WTC11 (cell line): ENCODE data around the gene ST3GAL5. TPM values are rescaled to one million over a fixed set of nuclear protein-coding genes. Genes with fewer than 3 reads are reported as not detected.
"Not testable (repeated sequence)": the region's sequence is repeated elsewhere in the genome, so short reads cannot be mapped to it uniquely, and the experiment has no call there.

Source experiments
- ATAC-seq: fragments of 200-7000 bp; cut with Tn5 transposase; 2 replicates; pipeline ENCODE4 v1.10.0; 2021; ENCODE audit warnings: mild to moderate bottlenecking, moderate library complexity
- CTCF ChIA-PET: fragments of 300-600 bp; sonication (Branson Sonifier 250); formaldehyde crosslinking; loops from one replicate; lab custom pipeline; 2021; ENCODE audit warnings: antibody characterized with exemption; lab: Charles Lee
- POLR2A ChIA-PET: fragments of 350-600 bp; sonication (Branson Sonifier 250); formaldehyde crosslinking; loops from one replicate; lab custom pipeline; 2021; ENCODE audit warnings: antibody characterized with exemption; lab: Charles Lee
- DNase-seq: peaks from one replicate; pipeline ENCODE4 v3.0.0; 2021; ENCODE audit warnings: low spot score
- H3K27ac Mint-ChIP-seq: 2 replicates; pipeline ENCODE4 v1.8.0; 2021; ENCODE audit warnings: mixed read lengths
- H3K27me3 Mint-ChIP-seq: 2 replicates; pipeline ENCODE4 v1.8.0; 2021; ENCODE audit warnings: low read depth, mild to moderate bottlenecking, moderate library complexity, mixed read lengths
- H3K36me3 Mint-ChIP-seq: 2 replicates; pipeline ENCODE4 v1.8.0; 2021; ENCODE audit warnings: mixed read lengths
- H3K4me1 Mint-ChIP-seq: 2 replicates; pipeline ENCODE4 v1.8.0; 2022; ENCODE audit warnings: mixed read lengths
- H3K4me3 Mint-ChIP-seq: 2 replicates; pipeline ENCODE4 v1.8.0; 2021; ENCODE audit warnings: mild to moderate bottlenecking, moderate library complexity, mixed read lengths
- H3K9me3 Mint-ChIP-seq: 2 replicates; pipeline ENCODE4 v1.8.0; 2021; ENCODE audit warnings: mixed read lengths
- AFF4 ChIP-seq: sonication (generic); formaldehyde crosslinking; IDR thresholded peaks from 2 replicates; pipeline ENCODE4 v1.8.1; 2023; ENCODE audit warnings: mild to moderate bottlenecking, missing genetic modification reagents, borderline replicate concordance
- ATF1 ChIP-seq: sonication (generic); formaldehyde crosslinking; IDR thresholded peaks from 2 replicates; pipeline ENCODE4 v1.8.1; 2023; ENCODE audit warnings: mild to moderate bottlenecking, moderate library complexity, missing genetic modification reagents
- CBFB ChIP-seq: sonication (generic); formaldehyde crosslinking; IDR thresholded peaks from 2 replicates; pipeline ENCODE4 v1.8.1; 2022; ENCODE audit warnings: mild to moderate bottlenecking, low read depth, missing genetic modification reagents
- FOXP1 ChIP-seq: sonication (generic); formaldehyde crosslinking; IDR thresholded peaks from 2 replicates; pipeline ENCODE4 v1.8.0; 2022; ENCODE audit warnings: missing genetic modification reagents, mild to moderate bottlenecking, moderate library complexity, borderline replicate concordance
- JAZF1 ChIP-seq: fragments of 250-450 bp; sonication (Bioruptor Pico); IDR thresholded peaks from 2 replicates; pipeline ENCODE4 v1.9.0; 2021; ENCODE audit warnings: moderate library complexity, mild to moderate bottlenecking, inconsistent platforms
- PREB ChIP-seq: sonication (generic); formaldehyde crosslinking; IDR thresholded peaks from 2 replicates; pipeline ENCODE4 v1.8.1; 2022; ENCODE audit warnings: mild to moderate bottlenecking, missing genetic modification reagents, moderate library complexity, borderline replicate concordance
- RELA ChIP-seq: sonication (generic); formaldehyde crosslinking; IDR thresholded peaks from 2 replicates; pipeline ENCODE4 v1.8.1; 2022; ENCODE audit warnings: missing genetic modification reagents, mild to moderate bottlenecking, borderline replicate concordance
- SP1 ChIP-seq: sonication (generic); formaldehyde crosslinking; conservative IDR thresholded peaks from 2 replicates; pipeline ENCODE4 v1.8.1; 2022; ENCODE audit warnings: missing genetic modification reagents
- total RNA-seq: library from RNA; stranded (reverse); gene quantifications from 3 replicates; pipeline ENCODE4 v1.2.3, GENCODE V29; 2021
- TF ChIP-seq, protein P1 (sequence below): sonication (generic); formaldehyde crosslinking; IDR thresholded peaks from 2 replicates; pipeline ENCODE4 v1.8.1; 2023; ENCODE audit warnings: mild to moderate bottlenecking, missing genetic modification reagents, moderate library complexity
- TF ChIP-seq, protein P2 (sequence below): fragments of 250-450 bp; sonication (Bioruptor Pico); IDR thresholded peaks from 2 replicates; pipeline ENCODE4 v1.9.0; 2021; ENCODE audit warnings: mild to moderate bottlenecking
- TF ChIP-seq, protein P3 (sequence below): fragments of 250-450 bp; sonication (Bioruptor Pico); IDR thresholded peaks from 2 replicates; pipeline ENCODE4 v1.8.0; 2021; ENCODE audit warnings: mild to moderate bottlenecking
- TF ChIP-seq, protein P4 (sequence below): sonication (generic); formaldehyde crosslinking; IDR thresholded peaks from 2 replicates; pipeline ENCODE4 v1.8.1; 2022; ENCODE audit warnings: mild to moderate bottlenecking, moderate library complexity, missing genetic modification reagents

The ST3GAL5 gene
- total RNA-seq, 1 experiment from 2014 or later: 5.9 TPM

GRCh38 chr2:85933753-85934594 is 45.2 kb upstream of the ST3GAL5 start:
- no peak for ATAC-seq
- DNase-seq: no peak
- H3K9me3 Mint-ChIP-seq: 0 out of 2 replicates have a peak, but pooled peaks cover under 1% of the 10 kb centered on the region
- CTCF ChIA-PET: no interaction called here
- H3K4me1 Mint-ChIP-seq: peaks cover 12% of the 10 kb centered on the region
- no peaks in the 10 kb centered on the region for H3K36me3 Mint-ChIP-seq
- no peak for TF ChIP-seq JAZF1 (CRISPR knock-in tag)
- no peak for TF ChIP-seq ATF1 (CRISPR knock-in tag)
- no peak for TF ChIP-seq AFF4 (CRISPR knock-in tag)
- TF ChIP-seq, protein P1, sequence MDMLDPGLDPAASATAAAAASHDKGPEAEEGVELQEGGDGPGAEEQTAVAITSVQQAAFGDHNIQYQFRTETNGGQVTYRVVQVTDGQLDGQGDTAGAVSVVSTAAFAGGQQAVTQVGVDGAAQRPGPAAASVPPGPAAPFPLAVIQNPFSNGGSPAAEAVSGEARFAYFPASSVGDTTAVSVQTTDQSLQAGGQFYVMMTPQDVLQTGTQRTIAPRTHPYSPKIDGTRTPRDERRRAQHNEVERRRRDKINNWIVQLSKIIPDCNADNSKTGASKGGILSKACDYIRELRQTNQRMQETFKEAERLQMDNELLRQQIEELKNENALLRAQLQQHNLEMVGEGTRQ: no peak
- no peak for TF ChIP-seq CBFB (CRISPR knock-in tag)
- no peak for TF ChIP-seq PREB (CRISPR knock-in tag)
- TF ChIP-seq FOXP1: no peak
- TF ChIP-seq, protein P2, sequence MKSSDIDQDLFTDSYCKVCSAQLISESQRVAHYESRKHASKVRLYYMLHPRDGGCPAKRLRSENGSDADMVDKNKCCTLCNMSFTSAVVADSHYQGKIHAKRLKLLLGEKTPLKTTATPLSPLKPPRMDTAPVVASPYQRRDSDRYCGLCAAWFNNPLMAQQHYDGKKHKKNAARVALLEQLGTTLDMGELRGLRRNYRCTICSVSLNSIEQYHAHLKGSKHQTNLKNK: no peak
- TF ChIP-seq, protein P3, sequence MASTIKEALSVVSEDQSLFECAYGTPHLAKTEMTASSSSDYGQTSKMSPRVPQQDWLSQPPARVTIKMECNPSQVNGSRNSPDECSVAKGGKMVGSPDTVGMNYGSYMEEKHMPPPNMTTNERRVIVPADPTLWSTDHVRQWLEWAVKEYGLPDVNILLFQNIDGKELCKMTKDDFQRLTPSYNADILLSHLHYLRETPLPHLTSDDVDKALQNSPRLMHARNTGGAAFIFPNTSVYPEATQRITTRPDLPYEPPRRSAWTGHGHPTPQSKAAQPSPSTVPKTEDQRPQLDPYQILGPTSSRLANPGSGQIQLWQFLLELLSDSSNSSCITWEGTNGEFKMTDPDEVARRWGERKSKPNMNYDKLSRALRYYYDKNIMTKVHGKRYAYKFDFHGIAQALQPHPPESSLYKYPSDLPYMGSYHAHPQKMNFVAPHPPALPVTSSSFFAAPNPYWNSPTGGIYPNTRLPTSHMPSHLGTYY (CRISPR knock-in tag): no peak
- TF ChIP-seq SP1 (CRISPR knock-in tag): no peak
- no peak for TF ChIP-seq RELA (CRISPR knock-in tag)
- TF ChIP-seq, protein P4, sequence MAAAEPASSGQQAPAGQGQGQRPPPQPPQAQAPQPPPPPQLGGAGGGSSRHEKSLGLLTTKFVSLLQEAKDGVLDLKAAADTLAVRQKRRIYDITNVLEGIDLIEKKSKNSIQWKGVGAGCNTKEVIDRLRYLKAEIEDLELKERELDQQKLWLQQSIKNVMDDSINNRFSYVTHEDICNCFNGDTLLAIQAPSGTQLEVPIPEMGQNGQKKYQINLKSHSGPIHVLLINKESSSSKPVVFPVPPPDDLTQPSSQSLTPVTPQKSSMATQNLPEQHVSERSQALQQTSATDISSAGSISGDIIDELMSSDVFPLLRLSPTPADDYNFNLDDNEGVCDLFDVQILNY: no peak
- TF ChIP-seq, all 79 proteins: peak for 0
- Mint-ChIP-seq H3K4me3 (no peak overlapping the region), H3K27ac (no peak overlapping the region), H3K27me3 (no peaks in the 10 kb centered on the region)
- POLR2A ChIA-PET: no interaction called here

GRCh38 chr2:85931151-85931550 is 42.4 kb upstream of the ST3GAL5 start:
- DNase-seq, H3K4me3 Mint-ChIP-seq, H3K27ac Mint-ChIP-seq, POLR2A ChIA-PET, H3K9me3 Mint-ChIP-seq, ATAC-seq, H3K27me3 Mint-ChIP-seq, CTCF ChIA-PET, H3K36me3 Mint-ChIP-seq: not testable (repeated sequence)
- peaks cover 10% of the 10 kb centered on the region for H3K4me1 Mint-ChIP-seq
